WTC11 (cell line): ENCODE data around the gene ATP2B3. TPM values are rescaled to one million over a fixed set of nuclear protein-coding genes. Genes with fewer than 3 reads are reported as not detected.

Experiments used
- ATAC-seq: fragments of 200-7000 bp; cut with Tn5 transposase; 2 replicates; pipeline ENCODE4 v1.10.0; 2021; ENCODE audit warnings: mild to moderate bottlenecking, moderate library complexity
- CTCF ChIA-PET: fragments of 300-600 bp; sonication (Branson Sonifier 250); formaldehyde crosslinking; loops from one replicate; lab custom pipeline; 2021; ENCODE audit warnings: antibody characterized with exemption; lab: Charles Lee
- POLR2A ChIA-PET: fragments of 350-600 bp; sonication (Branson Sonifier 250); formaldehyde crosslinking; loops from one replicate; lab custom pipeline; 2021; ENCODE audit warnings: antibody characterized with exemption; lab: Charles Lee
- DNase-seq: peaks from one replicate; pipeline ENCODE4 v3.0.0; 2021; ENCODE audit warnings: low spot score
- H3K27ac Mint-ChIP-seq: 2 replicates; pipeline ENCODE4 v1.8.0; 2021; ENCODE audit warnings: mixed read lengths
- H3K27me3 Mint-ChIP-seq: 2 replicates; pipeline ENCODE4 v1.8.0; 2021; ENCODE audit warnings: low read depth, mild to moderate bottlenecking, moderate library complexity, mixed read lengths
- H3K36me3 Mint-ChIP-seq: 2 replicates; pipeline ENCODE4 v1.8.0; 2021; ENCODE audit warnings: mixed read lengths
- H3K4me1 Mint-ChIP-seq: 2 replicates; pipeline ENCODE4 v1.8.0; 2022; ENCODE audit warnings: mixed read lengths
- H3K4me3 Mint-ChIP-seq: 2 replicates; pipeline ENCODE4 v1.8.0; 2021; ENCODE audit warnings: mild to moderate bottlenecking, moderate library complexity, mixed read lengths
- H3K9me3 Mint-ChIP-seq: 2 replicates; pipeline ENCODE4 v1.8.0; 2021; ENCODE audit warnings: mixed read lengths
- ATF3 ChIP-seq: sonication (generic); formaldehyde crosslinking; conservative IDR thresholded peaks from 2 replicates; pipeline ENCODE4 v1.8.1; 2022; ENCODE audit warnings: mild to moderate bottlenecking, missing genetic modification reagents
- CBFB ChIP-seq: sonication (generic); formaldehyde crosslinking; IDR thresholded peaks from 2 replicates; pipeline ENCODE4 v1.8.1; 2022; ENCODE audit warnings: mild to moderate bottlenecking, low read depth, missing genetic modification reagents
- E2F4 ChIP-seq: sonication (generic); formaldehyde crosslinking; IDR thresholded peaks from 2 replicates; pipeline ENCODE4 v1.8.1; 2022; ENCODE audit warnings: low read depth, mild to moderate bottlenecking, moderate library complexity, missing genetic modification reagents, borderline replicate concordance
- E2F5 ChIP-seq: sonication (generic); formaldehyde crosslinking; IDR thresholded peaks from 2 replicates; pipeline ENCODE4 v1.8.1; 2022; ENCODE audit warnings: mild to moderate bottlenecking, moderate library complexity, missing genetic modification reagents
- ELF4 ChIP-seq: sonication (generic); formaldehyde crosslinking; IDR thresholded peaks from 2 replicates; pipeline ENCODE4 v1.8.1; 2022; ENCODE audit warnings: low read depth, mild to moderate bottlenecking, moderate library complexity, missing genetic modification reagents
- EMX1 ChIP-seq: fragments of 250-450 bp; sonication (Bioruptor Pico); IDR thresholded peaks from 2 replicates; pipeline ENCODE4 v1.8.0; 2021; ENCODE audit warnings: mild to moderate bottlenecking
- ETV6 ChIP-seq: sonication (generic); formaldehyde crosslinking; IDR thresholded peaks from 2 replicates; pipeline ENCODE4 v1.8.1; 2022; ENCODE audit warnings: mild to moderate bottlenecking, missing genetic modification reagents
- HMGA2 ChIP-seq: fragments of 250-450 bp; sonication (Bioruptor Pico); IDR thresholded peaks from 2 replicates; pipeline ENCODE4 v1.4.0; 2021; ENCODE audit warnings: mild to moderate bottlenecking, moderate library complexity
- IRF1 ChIP-seq: sonication (generic); formaldehyde crosslinking; IDR thresholded peaks from 2 replicates; pipeline ENCODE4 v1.8.0; 2023; ENCODE audit warnings: missing genetic modification reagents
- IRF2 ChIP-seq: sonication (generic); formaldehyde crosslinking; IDR thresholded peaks from 2 replicates; pipeline ENCODE4 v1.8.0; 2022; ENCODE audit warnings: low read depth, missing genetic modification reagents, borderline replicate concordance
- KAT7 ChIP-seq: sonication (generic); formaldehyde crosslinking; IDR thresholded peaks from 2 replicates; pipeline ENCODE4 v1.8.1; 2023; ENCODE audit warnings: missing genetic modification reagents, mild to moderate bottlenecking, borderline replicate concordance
- NFE2L1 ChIP-seq: sonication (generic); formaldehyde crosslinking; IDR thresholded peaks from 2 replicates; pipeline ENCODE4 v1.8.1; 2023; ENCODE audit warnings: missing genetic modification reagents
- NR1H2 ChIP-seq: sonication (generic); formaldehyde crosslinking; IDR thresholded peaks from 2 replicates; pipeline ENCODE4 v1.9.0; 2021; ENCODE audit warnings: mild to moderate bottlenecking, moderate library complexity, missing genetic modification reagents
- RELA ChIP-seq: sonication (generic); formaldehyde crosslinking; IDR thresholded peaks from 2 replicates; pipeline ENCODE4 v1.8.1; 2022; ENCODE audit warnings: missing genetic modification reagents, mild to moderate bottlenecking, borderline replicate concordance
- TCF7 ChIP-seq: sonication (generic); formaldehyde crosslinking; IDR thresholded peaks from 2 replicates; pipeline ENCODE4 v1.8.0; 2022; ENCODE audit warnings: mild to moderate bottlenecking, low read depth, missing genetic modification reagents, moderate library complexity
- ZNF317 ChIP-seq: sonication (generic); formaldehyde crosslinking; IDR thresholded peaks from 2 replicates; pipeline ENCODE4 v1.8.1; 2023; ENCODE audit warnings: low read depth, mild to moderate bottlenecking, moderate library complexity, missing genetic modification reagents, borderline replicate concordance
- ZNF416 ChIP-seq: fragments of 250-450 bp; sonication (Bioruptor Pico); IDR thresholded peaks from 2 replicates; pipeline ENCODE4 v1.9.0; 2021; ENCODE audit warnings: mild to moderate bottlenecking, inconsistent platforms
- total RNA-seq: library from RNA; stranded (reverse); gene quantifications from 3 replicates; pipeline ENCODE4 v1.2.3, GENCODE V29; 2021
- TF ChIP-seq, protein P1 (sequence below): sonication (generic); formaldehyde crosslinking; IDR thresholded peaks from 2 replicates; pipeline ENCODE4 v1.8.0; 2022; ENCODE audit warnings: missing genetic modification reagents
- TF ChIP-seq, protein P2 (sequence below): sonication (generic); formaldehyde crosslinking; conservative IDR thresholded peaks from 2 replicates; pipeline ENCODE4 v1.8.1; 2023; ENCODE audit warnings: mild to moderate bottlenecking, low read depth, missing genetic modification reagents, moderate library complexity

Gene ATP2B3
- total RNA-seq, 1 experiment from 2014 or later = 0.28 TPM

GRCh38 chrX:153624196-153625091, 107.0 kb downstream of the ATP2B3 start:
- Mint-ChIP-seq H3K9me3 (no peaks in the 10 kb centered on the region), H3K4me3 (no peak overlapping the region), H3K27me3 (no peaks in the 10 kb centered on the region; the same call in 1 of the 2 replicates), H3K27ac (no peak overlapping the region), H3K4me1 (no peaks in the 10 kb centered on the region), H3K36me3 (no peaks in the 10 kb centered on the region)
- CTCF ChIA-PET = interaction anchor here (0.6 to 2.6 kb wide), 3 partner anchors 12 to 24 kb away, joined by 3 to 10 read pairs (median 3); no protein-coding TSS in a partner anchor
- no peak for ATAC-seq
- TF ChIP-seq CBFB (CRISPR knock-in tag) = no peak
- TF ChIP-seq NR1H2 (CRISPR knock-in tag) = no peak
- no peak for TF ChIP-seq HMGA2 (CRISPR knock-in tag)
- TF ChIP-seq ATF3 (CRISPR knock-in tag) = no peak
- no peak for TF ChIP-seq NFE2L1 (CRISPR knock-in tag)
- no peak for TF ChIP-seq ETV6 (CRISPR knock-in tag)
- TF ChIP-seq, protein P1, sequence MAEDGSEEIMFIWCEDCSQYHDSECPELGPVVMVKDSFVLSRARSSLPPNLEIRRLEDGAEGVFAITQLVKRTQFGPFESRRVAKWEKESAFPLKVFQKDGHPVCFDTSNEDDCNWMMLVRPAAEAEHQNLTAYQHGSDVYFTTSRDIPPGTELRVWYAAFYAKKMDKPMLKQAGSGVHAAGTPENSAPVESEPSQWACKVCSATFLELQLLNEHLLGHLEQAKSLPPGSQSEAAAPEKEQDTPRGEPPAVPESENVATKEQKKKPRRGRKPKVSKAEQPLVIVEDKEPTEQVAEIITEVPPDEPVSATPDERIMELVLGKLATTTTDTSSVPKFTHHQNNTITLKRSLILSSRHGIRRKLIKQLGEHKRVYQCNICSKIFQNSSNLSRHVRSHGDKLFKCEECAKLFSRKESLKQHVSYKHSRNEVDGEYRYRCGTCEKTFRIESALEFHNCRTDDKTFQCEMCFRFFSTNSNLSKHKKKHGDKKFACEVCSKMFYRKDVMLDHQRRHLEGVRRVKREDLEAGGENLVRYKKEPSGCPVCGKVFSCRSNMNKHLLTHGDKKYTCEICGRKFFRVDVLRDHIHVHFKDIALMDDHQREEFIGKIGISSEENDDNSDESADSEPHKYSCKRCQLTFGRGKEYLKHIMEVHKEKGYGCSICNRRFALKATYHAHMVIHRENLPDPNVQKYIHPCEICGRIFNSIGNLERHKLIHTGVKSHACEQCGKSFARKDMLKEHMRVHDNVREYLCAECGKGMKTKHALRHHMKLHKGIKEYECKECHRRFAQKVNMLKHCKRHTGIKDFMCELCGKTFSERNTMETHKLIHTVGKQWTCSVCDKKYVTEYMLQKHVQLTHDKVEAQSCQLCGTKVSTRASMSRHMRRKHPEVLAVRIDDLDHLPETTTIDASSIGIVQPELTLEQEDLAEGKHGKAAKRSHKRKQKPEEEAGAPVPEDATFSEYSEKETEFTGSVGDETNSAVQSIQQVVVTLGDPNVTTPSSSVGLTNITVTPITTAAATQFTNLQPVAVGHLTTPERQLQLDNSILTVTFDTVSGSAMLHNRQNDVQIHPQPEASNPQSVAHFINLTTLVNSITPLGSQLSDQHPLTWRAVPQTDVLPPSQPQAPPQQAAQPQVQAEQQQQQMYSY = no peak
- TF ChIP-seq IRF1 (CRISPR knock-in tag) = no peak
- TF ChIP-seq E2F4 = no peak
- no peak for TF ChIP-seq KAT7 (CRISPR knock-in tag)
- TF ChIP-seq ZNF416 (CRISPR knock-in tag) = no peak
- no peak for TF ChIP-seq E2F5
- no peak for TF ChIP-seq ZNF317 (CRISPR knock-in tag)
- TF ChIP-seq EMX1 (CRISPR knock-in tag) = no peak
- TF ChIP-seq TCF7 (CRISPR knock-in tag) = no peak
- POLR2A ChIA-PET = no interaction called here
- DNase-seq = no peak

- H3K9me3 Mint-ChIP-seq = no peaks in the 10 kb centered on the region
- ATAC-seq (no peak), DNase-seq (no peak)
- no peaks in the 10 kb centered on the region for H3K4me1 Mint-ChIP-seq
- ChIA-PET POLR2A (no interaction called here), CTCF (interaction anchor here (2.6 kb wide), 1 partner anchor 11 kb away, joined by 10 read pairs; no protein-coding TSS in a partner anchor)
- TF ChIP-seq RELA (no peak), ELF4 (CRISPR knock-in tag) (no peak), EMX1 (CRISPR knock-in tag) (no peak), ETV6 (CRISPR knock-in tag) (no peak), IRF2 (CRISPR knock-in tag) (no peak)
- TF ChIP-seq, protein P2, sequence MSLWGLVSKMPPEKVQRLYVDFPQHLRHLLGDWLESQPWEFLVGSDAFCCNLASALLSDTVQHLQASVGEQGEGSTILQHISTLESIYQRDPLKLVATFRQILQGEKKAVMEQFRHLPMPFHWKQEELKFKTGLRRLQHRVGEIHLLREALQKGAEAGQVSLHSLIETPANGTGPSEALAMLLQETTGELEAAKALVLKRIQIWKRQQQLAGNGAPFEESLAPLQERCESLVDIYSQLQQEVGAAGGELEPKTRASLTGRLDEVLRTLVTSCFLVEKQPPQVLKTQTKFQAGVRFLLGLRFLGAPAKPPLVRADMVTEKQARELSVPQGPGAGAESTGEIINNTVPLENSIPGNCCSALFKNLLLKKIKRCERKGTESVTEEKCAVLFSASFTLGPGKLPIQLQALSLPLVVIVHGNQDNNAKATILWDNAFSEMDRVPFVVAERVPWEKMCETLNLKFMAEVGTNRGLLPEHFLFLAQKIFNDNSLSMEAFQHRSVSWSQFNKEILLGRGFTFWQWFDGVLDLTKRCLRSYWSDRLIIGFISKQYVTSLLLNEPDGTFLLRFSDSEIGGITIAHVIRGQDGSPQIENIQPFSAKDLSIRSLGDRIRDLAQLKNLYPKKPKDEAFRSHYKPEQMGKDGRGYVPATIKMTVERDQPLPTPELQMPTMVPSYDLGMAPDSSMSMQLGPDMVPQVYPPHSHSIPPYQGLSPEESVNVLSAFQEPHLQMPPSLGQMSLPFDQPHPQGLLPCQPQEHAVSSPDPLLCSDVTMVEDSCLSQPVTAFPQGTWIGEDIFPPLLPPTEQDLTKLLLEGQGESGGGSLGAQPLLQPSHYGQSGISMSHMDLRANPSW = no peak
- H3K27me3 Mint-ChIP-seq = no peaks in the 10 kb centered on the region; the same call in none of the 2 replicates
- no peak overlapping the region for H3K4me3 Mint-ChIP-seq
- H3K36me3 Mint-ChIP-seq = no peaks in the 10 kb centered on the region
- no peak overlapping the region for H3K27ac Mint-ChIP-seq
These were observed 108.0 kb downstream of the ATP2B3 start for GRCh38 chrX:153625271-153626024.
